ENCODE data around the gene SYNPO.

The SYNPO gene

GRCh38 chr5:150700246-150700593 is 59.8 kb downstream of the SYNPO start:
- no peak for DNase-seq (ENCODE audit: low spot score)

DNA sequence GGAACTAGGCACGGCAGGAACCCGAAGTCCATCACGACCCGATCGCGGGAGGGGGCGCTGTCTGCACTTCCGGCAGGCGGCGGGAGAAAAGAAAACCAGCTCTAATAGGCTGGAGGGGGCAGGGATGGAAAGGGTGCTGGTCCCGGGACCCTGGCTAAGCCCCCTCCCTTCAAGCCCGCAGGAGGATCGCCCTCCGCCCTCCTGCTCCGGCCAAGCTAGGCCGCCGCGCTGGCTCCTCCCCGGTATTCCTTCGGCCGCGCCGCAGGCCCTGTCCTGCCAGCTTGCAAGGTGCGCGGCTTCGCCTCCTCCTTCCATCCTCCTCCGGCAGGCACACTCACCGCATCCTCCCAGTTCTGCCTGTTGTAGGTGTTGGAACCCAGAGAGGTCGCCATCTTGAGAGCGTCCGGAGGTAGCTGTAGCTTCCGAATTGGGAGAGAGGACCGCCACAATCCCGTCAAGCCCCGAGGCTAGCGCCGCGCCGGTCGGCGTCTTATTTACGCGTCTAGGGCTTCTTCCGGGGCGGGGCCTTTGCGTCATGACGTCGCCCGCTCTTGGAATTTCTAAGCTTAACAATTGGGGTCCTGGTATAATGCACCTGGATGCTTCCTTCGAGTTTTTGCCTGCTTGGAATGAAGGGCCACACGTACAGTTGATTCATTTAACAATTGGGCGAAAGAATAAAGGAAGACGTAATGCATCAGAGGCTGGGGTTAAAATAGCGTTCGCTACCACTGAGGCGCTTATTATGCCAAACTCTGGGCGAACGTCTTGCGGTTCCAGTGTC is 60.3 kb downstream of the SYNPO start, which contains the start of gene RBM22:
TSS of gene RBM22 (minus strand) at position 469 of the 784 bp plus-strand sequence. CDS start at position 392, 77 bp downstream.
- peak; percentile 88 for DNase-seq (ENCODE audit: low spot score)

DNA sequence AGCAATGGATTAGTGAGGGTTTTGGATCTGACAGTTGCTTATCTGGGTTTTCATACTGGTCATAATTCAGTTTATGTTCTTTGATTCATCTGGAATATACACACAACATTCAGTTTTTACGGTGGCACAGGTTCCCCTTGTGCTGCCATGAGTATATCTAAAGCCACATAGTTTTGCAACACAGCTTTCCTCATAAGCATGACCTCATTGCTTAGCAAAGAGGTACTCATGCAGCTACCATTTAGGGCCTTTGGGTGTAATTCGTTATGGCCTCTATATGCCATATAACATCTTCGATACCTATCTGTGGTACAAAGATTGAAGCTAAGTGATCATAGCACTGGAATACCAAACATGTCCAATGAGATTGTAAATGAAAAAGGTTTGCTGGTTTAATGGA is 63.3 kb downstream of the SYNPO start:
- no peak for DNase-seq (ENCODE audit: low spot score)

- no peak for DNase-seq (ENCODE audit: low spot score)
Observed at GRCh38 chr5:150706776-150707390, 66.4 kb downstream of the SYNPO start.

All from iPS-NIHi11 (cell line).